HG03196 (cell line): Measurements from ENCODE around the gene BEGAIN.

Experiments
- ATAC-seq: cut with Tn5 transposase; IDR thresholded peaks from one replicate; pipeline ENCODE4 v1.9.1; 2021; ENCODE audit not compliant: unreplicated experiment

Gene BEGAIN

DNA sequence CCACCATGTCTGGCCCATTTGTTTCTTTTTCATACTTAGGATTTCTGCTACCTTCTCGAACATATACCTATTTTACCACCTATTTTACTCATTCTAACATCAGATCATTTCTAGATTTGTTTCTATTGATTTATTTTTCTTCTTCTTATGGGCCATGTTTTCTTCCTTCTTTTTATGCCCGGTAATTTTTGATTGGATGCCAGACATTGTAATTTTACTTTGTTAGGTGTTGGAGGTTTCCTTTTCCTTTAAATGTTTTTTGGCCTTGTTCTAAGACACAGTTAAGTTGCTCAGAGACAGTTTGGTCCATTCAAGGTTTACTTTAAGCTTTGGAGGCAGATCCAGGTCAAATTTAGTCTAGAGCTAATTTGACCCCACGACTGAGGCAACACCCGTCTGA is 14.7 kb upstream of the BEGAIN start:
- no peak for ATAC-seq

DNA sequence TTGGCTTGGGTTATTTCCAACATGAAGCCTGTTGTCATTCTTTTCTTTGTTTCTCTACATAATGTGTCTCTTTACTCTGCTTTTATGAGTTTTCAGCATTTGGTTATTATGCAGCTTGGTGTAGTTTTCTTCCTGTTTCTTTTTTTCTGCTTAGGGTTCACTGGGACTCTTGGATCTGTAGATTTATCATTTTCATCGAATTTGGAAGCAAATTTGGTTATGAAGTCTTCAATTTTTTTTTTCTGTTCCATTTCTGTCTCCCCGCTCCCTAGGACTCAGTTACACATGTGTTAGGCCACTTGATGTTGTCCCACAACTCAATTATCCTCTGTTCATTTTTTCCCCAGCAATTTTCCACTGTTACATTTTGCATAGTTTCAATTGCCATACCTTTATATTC is 13.8 kb upstream of the BEGAIN start:
- ATAC-seq: no peak

- no peak for ATAC-seq
Observed at GRCh38 chr14:100599981-100600380, 12.8 kb upstream of the BEGAIN start.

DNA sequence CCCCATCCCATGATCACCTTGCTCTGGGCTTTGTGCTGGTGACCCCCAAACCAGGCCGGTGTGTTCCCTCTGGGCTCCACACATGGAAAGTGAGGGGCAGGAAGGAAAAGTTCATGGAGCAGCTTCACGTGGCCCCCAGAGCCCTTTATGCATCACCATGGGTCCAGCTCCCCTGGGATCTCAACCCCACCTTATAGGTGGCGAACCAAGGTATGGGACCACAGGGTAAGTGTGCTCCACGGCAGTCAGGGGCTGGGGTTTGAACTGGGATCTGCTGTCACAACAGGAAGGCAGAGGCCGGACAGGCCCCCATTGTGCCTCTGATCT is 7.4 kb upstream of the BEGAIN start:
- ATAC-seq: no peak

- no peak for ATAC-seq
Observed at GRCh38 chr14:100593751-100594624, 6.8 kb upstream of the BEGAIN start.

GRCh38 chr14:100592972-100593371 is 5.8 kb upstream of the BEGAIN start:
- ATAC-seq: no peak

- no peak for ATAC-seq
Observed at GRCh38 chr14:100592461-100592891, 5.3 kb upstream of the BEGAIN start.

DNA sequence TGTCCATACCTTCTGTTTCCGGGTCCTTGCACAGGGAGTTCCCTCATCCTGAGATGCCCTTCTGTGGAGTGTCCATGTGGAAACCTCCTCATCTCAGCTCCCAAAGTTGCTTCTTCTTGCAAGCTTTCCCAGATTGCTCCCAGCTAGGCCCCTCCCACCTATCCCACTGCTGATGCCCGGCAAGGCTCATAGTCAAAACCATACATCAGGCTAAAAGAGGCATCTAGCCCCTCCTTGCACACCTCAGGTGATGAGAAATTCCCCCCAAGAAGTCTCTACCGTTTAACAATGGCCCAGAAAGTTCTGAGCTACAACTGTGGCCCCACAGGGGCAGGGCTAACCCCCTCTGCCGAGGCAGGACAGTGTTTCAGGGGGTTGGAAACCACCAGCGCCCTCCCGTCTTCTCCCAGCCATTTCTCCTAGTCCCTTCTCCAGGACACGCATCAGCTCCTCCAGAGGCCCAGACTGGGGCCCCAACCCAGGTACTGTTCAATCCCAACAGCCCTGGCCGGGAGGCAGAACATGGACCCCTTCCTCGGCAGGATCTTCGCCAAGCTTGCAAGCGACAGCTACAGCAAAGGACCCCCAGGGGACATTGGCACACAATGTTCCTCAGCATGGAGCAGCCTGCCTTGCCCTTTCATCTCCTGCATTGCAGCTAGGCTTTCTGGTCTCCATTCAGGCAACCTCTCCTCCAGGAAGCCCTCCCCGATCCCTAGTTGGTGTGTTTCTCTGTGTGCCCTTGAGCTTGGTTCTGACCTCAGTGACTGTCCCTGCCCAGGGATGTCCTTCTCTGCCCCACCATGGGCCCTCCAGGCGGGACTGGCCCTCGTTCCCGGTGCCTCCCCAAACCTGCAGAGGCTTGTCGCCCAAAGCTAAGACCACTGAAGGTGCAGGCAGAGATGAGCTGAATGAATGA is 4.5 kb upstream of the BEGAIN start:
- ATAC-seq: no peak

DNA sequence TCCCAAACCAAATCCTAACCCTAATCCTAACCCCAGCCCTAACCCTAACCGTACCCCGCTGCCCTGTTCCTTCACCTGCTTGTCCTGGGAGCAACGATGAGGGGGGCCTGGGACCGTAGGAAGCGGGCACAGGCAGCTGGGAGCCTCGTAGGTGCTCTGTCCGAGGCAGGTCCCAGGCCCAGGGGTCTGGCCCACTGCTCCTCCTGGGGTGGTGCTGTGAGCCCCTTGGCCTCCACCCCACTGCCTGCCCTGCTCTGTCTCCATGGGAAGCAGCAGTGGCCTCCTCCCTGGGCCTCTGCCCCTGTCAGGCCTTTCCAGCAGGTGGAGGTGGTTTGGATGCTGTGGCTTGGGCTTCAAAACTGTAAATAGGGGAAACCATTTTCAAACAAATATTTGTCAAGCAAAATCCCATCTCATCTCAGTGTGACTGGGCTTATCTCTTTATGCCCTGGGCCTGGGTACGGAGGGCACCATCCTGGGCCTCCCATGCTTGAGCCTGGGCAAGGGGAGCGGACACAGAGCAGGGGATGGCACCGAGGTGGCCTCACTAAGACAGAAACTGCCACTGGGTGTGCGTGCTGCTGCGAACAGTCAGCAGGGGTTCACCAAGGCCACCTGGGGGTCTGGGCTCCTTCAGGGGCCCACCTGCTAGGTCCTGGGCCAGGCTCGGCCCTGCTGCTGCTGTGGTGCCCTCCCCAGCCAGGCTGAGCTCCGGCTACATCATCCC is 3.7 kb upstream of the BEGAIN start:
- ATAC-seq: no peak

DNA sequence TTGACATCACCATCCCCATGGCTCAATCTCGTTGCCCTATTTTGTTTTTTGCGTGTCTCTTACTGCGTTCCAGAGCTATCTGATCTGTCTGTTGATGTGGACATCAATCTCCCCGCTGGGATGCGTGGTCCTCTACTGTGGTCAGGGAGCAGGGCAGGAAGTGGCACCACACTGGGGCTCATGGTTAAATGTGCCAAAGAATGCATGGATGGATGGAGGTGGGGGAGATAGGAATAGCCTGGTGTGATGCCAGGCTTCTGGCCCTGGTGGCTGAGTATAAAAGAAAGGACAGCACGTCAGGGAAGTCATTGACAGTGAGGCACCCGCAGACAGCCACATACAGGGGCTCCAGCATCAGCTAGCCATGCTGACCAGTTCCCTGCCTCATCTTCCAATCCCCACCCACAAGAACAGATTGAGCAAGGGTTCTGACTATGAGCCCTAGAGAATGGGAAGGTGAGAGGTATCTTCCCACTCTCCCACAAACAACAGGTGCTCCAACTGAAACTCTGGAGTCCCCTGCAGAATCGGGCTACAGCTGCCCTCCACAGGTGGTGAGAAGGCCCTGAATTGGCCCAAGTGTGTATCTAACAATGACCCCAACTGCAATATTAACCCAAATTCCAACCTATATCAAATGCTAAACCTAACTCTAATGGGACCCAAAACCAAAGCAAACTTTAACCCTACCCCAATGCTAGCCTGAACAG is 2.7 kb upstream of the BEGAIN start:
- no peak for ATAC-seq

GRCh38 chr14:100589071-100589759 is 2.0 kb upstream of the BEGAIN start:
- no peak for ATAC-seq

- no peak for ATAC-seq
Observed at GRCh38 chr14:100588671-100589070, 1.5 kb upstream of the BEGAIN start.

GRCh38 chr14:100587763-100588411 is 670 bp upstream of the BEGAIN start:
- no peak for ATAC-seq

GRCh38 chr14:100586403-100587085 is 673 bp downstream of the BEGAIN start:
- no peak for ATAC-seq

GRCh38 chr14:100586153-100586402 is 1.1 kb downstream of the BEGAIN start:
- ATAC-seq: no peak

DNA sequence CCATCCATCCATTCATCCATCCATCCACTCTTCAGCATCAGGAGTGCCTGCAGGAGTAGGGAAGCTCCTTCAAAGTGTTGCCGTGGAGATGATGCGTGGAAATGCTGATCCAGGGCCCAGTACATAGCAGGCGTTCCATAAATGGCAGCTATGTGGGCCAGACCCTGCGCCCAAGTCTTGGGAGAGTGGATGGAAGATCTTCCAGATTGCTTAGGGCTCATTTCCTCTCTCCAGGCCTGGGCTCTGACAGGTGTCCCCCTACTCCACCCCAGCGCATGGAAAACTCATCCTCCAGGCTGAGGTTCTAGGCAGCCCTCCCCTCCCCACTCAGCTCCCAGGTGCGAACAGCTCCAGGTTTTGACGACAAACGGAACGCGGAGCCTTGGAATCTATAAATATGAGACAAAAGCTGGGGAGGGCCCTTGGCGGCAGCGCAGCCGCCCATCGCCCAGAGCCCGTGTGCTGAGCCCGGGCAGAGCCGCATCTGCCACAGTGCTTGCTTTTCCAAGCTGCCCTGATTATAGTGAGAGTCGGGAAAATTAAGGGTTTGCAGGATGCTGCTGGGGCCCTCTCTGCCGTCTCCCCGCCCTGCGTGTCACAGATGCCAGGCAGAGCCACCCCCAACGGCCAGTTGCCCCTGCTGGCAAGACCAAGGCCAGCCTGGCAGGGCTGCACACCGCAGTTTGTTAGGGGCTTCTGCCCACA is 1.6 kb downstream of the BEGAIN start:
- ATAC-seq: no peak

DNA sequence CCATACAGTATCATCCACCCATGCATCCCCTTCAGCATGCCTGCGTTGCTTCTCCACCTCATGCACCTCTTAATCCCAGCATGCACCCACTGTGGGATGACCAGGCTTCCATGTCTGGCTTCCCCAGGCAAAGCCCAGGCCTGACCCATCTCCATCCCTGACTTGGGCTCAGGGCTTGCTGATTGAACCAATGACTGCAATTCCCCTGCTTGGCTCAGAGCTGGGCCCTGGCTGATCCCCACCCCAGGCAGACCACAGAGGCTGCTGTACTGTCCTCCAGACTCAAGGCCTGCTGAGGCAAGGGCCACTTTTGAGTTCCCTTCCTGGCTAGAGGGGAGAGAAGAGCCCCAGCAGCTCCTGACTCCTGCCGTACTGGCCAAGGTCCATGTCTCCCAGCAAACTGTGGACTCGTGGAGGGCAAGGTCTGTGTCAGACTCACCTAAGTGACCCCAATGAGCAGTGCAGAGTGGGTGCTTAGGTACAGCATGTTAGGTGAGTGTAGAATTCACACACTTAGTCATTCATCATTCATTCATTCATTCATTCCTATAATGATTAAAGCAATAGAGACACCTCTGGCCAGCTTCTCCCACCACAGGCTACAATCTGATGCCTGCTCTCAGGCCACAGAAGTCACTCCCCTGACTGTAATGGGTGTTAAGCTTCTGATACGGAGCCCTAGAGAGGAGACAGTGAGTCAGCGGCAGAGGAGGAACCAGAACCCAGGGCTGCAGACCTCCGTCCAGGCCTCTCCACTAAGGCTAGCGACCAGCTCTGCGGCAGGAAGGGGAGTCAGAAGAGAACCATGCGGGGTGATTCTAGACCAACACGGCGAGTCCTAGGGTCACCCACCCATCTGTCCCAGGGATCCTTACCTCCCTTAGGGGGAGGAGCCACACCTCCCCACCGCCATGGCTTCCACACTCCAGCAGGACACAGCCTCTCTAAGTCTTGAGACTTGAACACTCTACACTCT is 2.9 kb downstream of the BEGAIN start:
- ATAC-seq: no peak

GRCh38 chr14:100583245-100583644 is 4.0 kb downstream of the BEGAIN start:
- no peak for ATAC-seq
